ENCODE data around the gene LHFPL6.

Gene LHFPL6

DNA sequence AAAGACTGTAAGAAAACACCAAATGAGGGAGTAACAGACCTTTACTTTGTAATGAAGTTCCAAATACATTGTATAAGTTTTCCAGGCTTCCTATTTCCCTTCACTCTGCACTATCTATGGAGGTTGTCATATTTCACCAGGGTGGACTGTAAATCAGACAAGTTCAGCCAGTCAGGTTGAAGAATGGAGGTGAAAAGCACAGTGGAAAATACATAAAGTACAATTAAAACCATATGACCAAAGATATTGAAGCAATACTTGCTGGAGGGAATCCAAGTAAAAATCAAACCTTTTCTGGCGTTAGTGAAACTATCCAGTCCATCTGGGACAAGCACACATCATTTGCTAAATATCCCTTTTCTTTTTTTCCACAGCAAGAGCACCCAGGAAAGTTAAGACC lies 3.2 kb downstream of the LHFPL6 start:
- in situ Hi-C loops (cut with HindIII; ENCODE audit: low pct_ligation_motif_present, low pct_unique_long_range_greater_than_20kb, low sequenced_read_pairs): loop anchor here (25.0 kb wide), 1 partner anchor 188 kb away; no protein-coding TSS in a partner anchor

DNA sequence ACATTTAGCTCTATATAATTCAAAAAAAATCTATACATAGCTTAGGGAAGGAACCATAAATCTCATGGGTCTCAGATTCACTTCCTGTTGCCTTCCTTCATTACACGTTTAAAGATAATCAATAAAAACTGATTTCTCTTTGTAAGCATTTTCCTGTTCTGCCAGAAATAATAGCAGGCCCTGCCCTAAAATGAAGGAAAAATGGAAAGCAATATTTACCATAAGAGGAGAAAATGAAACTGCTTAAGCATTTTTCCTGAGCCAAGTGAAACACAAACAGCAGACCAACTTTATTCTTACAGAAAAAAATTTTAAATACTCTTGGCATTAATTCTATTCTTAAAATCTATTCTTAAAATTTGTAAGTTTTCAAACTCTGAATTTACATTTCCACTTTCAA lies 4.0 kb downstream of the LHFPL6 start:
- DNase-seq: no peak
- in situ Hi-C loops (cut with HindIII; ENCODE audit: low pct_ligation_motif_present, low pct_unique_long_range_greater_than_20kb, low sequenced_read_pairs): no loop called here

More for the DNA sequence above, 3.2 kb downstream of the LHFPL6 start:
- no peak for DNase-seq

DNA sequence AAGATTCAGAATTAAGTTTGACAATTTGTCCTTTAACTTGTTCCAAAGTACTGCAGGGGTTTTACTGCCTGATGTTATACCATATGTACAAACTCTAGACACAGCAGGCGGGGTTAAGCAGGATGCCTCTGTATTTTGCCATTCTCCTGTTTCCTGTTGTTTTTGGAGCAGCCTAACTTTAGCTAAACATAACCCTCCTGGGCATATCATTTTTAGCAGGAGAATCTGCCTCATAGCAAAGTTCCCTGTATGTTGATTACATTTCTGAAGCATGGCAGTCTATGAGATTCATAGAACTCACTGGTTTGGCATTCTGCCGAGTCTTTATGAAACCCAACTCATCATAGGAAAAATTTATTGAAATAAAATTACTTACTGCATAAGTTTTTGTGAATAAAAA lies 5.2 kb downstream of the LHFPL6 start:
- in situ Hi-C loops (cut with HindIII; ENCODE audit: low pct_ligation_motif_present, low pct_unique_long_range_greater_than_20kb, low sequenced_read_pairs): no loop called here
- DNase-seq: no peak

- in situ Hi-C loops (cut with HindIII; ENCODE audit: low pct_ligation_motif_present, low pct_unique_long_range_greater_than_20kb, low sequenced_read_pairs): no loop called here
- DNase-seq: no peak
Measured at GRCh38 chr13:39596685-39597084, 6.3 kb downstream of the LHFPL6 start.

- DNase-seq: no peak
- in situ Hi-C loops (cut with HindIII; ENCODE audit: low pct_ligation_motif_present, low pct_unique_long_range_greater_than_20kb, low sequenced_read_pairs): no loop called here
Measured at GRCh38 chr13:39596176-39596575, 6.8 kb downstream of the LHFPL6 start.

GRCh38 chr13:39590466-39591036 lies 12.4 kb downstream of the LHFPL6 start:
- in situ Hi-C loops (cut with HindIII; ENCODE audit: low pct_ligation_motif_present, low pct_unique_long_range_greater_than_20kb, low sequenced_read_pairs): no loop called here
- no peak for DNase-seq

- in situ Hi-C loops (cut with HindIII; ENCODE audit: low pct_ligation_motif_present, low pct_unique_long_range_greater_than_20kb, low sequenced_read_pairs): no loop called here
- DNase-seq: no peak
Measured at GRCh38 chr13:39588384-39588783, 14.6 kb downstream of the LHFPL6 start.

DNA sequence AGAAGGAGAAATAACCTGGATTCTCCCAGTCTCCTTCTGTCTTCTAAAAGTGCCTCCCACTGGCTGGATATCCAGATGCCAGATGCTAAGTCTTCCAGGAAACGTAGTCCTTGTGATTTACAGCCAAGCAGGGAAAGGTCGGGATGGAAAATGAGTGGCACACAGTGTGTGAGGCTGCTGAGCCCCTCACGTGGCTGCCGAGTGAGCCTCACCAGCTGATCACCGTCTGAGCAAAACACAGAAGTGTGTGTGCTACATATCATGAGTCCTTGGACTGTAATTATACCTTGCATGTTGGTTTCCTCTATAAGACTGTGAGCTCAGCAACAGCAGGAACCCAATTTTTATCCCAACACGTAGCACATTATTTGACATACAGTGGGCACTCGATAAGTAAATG lies 15.1 kb downstream of the LHFPL6 start:
- in situ Hi-C loops (cut with HindIII; ENCODE audit: low pct_ligation_motif_present, low pct_unique_long_range_greater_than_20kb, low sequenced_read_pairs): no loop called here
- DNase-seq: no peak

GRCh38 chr13:39586958-39587605 lies 15.9 kb downstream of the LHFPL6 start:
- in situ Hi-C loops (cut with HindIII; ENCODE audit: low pct_ligation_motif_present, low pct_unique_long_range_greater_than_20kb, low sequenced_read_pairs): no loop called here
- DNase-seq: no peak

DNA sequence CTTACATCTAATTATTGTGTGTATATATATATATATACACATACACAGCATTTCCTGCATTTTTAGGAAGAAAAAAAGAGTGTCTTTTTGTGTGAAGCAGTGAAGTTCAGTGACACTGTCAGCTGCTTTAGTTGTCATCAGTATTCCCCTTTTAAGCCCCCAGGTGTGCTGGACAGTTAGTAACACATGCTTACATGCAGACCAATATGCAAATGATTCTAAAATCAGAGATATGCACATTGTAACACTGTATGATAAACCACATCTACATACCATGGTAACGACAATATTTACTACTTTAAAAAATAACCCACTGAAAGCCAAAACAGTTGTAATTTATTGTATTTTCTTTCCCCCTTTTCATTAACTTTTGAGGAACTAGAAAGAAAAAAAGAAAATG lies 16.8 kb downstream of the LHFPL6 start:
- no peak for DNase-seq
- in situ Hi-C loops (cut with HindIII; ENCODE audit: low pct_ligation_motif_present, low pct_unique_long_range_greater_than_20kb, low sequenced_read_pairs): no loop called here

DNA sequence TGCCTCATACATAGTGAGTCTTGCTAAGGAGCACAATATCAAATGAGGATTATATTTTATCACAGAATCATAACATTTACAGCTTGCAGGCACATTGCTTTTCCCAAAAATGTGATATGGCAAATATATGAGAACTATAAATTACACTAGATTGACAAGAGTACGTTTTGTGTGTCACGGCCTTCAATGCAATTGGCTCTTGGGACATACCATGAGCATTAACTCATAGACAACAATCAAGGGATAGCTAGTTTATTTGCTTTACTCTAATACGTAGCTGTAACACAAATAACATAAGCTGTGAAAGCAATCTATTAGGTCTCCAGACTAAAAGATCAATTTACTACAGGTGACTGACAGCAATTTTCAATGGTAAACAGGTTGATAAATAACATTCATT lies 17.8 kb downstream of the LHFPL6 start:
- no peak for DNase-seq
- in situ Hi-C loops (cut with HindIII; ENCODE audit: low pct_ligation_motif_present, low pct_unique_long_range_greater_than_20kb, low sequenced_read_pairs): no loop called here

DNA sequence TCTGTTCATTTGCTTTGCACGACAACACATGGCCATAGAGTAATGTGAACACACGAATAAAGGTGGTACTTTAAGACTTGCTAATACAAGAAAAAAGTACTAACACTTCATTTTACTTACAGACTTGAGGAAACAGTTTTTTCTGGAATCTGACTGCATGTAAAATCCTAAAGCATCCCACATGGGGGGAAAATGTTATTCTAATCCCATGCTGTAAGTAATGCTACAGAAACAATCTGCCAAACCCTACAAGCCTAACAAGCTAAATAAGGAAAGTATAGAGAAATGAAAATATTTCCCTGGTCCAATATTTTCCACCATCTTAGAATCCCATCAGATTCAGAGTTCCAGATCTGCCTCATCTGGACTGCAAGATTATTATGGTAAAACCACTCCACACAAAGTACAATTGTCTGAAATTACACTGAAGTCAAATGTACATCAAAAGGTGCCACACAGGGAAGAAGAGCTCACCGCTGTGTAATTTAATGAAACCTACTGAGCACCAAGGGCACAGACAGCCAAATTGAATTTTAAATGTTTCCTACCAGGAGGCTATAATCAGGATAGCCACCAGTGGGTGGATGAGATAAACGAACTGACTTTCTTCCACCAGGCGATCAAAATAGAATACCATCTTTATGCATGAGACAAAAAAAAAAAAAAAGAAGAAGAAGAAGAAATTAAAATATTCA lies 22.0 kb downstream of the LHFPL6 start:
- in situ Hi-C loops (cut with HindIII; ENCODE audit: low pct_ligation_motif_present, low pct_unique_long_range_greater_than_20kb, low sequenced_read_pairs): no loop called here
- DNase-seq: no peak

DNA sequence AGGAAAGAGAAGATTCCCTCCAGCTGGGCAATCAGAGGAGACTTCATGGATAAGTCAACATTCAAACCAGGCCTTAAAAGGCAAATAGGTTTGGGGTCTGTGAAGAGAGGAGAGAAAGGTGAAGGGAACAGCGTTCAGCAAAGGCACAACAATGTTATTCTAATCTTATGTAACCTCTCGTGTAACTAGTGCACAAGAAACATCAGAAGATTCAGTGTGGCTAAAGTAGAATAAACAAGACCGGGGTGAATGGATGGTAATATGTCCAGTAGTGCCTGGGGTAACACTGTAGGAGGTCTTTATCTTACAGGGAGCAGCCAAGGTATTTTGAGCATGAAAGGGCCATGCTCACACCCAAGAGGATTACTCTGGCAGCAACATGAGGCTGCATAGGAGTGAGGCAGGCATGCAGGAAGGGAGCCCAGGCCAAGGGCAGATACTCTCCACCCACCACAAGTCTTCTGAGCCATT lies 24.1 kb downstream of the LHFPL6 start:
- in situ Hi-C loops (cut with HindIII; ENCODE audit: low pct_ligation_motif_present, low pct_unique_long_range_greater_than_20kb, low sequenced_read_pairs): no loop called here

DNA sequence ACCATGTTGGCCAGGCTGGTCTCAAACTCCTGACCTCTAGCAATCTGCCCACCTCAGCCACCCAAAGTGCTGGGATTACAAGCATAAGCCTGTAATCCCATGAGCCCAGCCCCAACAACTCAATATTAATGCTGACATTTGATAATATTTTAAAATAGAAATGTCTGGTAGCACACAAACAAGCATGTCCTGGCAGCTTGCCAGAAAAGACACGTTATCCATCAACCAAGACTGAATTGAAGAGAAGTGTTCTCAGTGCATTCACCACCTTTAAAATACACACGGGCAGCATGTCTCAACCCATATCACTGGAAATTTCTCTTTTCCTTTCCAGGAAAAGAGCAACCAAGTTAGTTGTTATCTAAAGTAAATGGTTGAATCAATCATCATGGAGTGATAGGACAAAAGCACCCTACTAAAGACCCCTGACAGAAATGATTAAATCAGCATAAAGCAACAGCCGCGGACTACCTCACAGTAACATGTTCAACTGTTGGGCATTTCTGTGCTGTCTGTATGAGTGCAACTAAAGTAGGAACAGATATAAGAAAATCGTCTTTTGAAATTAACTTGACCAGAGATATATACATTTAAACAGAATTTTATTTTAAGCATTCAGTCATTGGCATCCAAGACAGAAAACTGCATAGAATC lies 25.0 kb downstream of the LHFPL6 start:
- DNase-seq: no peak
- in situ Hi-C loops (cut with HindIII; ENCODE audit: low pct_ligation_motif_present, low pct_unique_long_range_greater_than_20kb, low sequenced_read_pairs): no loop called here

More for the DNA sequence above, 24.1 kb downstream of the LHFPL6 start:
- DNase-seq: no peak

- in situ Hi-C loops (cut with HindIII; ENCODE audit: low pct_ligation_motif_present, low pct_unique_long_range_greater_than_20kb, low sequenced_read_pairs): no loop called here
- DNase-seq: no peak
Measured at GRCh38 chr13:39577203-39577602, 25.8 kb downstream of the LHFPL6 start.

DNA sequence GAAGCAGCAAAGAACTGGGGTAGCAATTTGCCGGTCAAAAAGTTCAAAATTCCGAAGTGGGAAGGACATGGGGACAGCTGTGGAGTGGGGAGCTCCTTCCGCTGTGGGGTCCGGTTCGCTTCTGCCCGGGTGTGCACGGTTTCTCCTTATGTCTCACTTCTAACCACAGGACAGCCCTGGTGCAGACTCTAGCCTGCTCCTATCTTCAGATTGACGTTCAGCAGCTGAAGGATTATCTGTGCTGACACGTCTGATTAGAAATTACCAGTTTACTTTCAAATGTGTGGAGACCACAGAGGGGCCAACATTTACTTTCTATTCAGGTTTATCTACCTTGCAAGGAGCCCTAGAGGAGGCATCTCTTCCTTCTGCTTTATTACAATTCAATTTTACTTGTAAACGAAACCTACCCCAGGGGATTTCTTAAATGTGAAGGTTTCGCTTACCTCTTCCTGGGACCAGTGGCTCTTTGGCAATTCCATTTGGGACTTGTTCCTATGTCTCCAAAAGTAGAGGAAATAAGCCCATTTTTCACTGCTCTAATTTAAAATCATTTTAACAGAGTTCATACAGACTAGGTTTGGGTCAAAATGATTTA lies 27.3 kb downstream of the LHFPL6 start:
- no peak for DNase-seq
- in situ Hi-C loops (cut with HindIII; ENCODE audit: low pct_ligation_motif_present, low pct_unique_long_range_greater_than_20kb, low sequenced_read_pairs): no loop called here

DNA sequence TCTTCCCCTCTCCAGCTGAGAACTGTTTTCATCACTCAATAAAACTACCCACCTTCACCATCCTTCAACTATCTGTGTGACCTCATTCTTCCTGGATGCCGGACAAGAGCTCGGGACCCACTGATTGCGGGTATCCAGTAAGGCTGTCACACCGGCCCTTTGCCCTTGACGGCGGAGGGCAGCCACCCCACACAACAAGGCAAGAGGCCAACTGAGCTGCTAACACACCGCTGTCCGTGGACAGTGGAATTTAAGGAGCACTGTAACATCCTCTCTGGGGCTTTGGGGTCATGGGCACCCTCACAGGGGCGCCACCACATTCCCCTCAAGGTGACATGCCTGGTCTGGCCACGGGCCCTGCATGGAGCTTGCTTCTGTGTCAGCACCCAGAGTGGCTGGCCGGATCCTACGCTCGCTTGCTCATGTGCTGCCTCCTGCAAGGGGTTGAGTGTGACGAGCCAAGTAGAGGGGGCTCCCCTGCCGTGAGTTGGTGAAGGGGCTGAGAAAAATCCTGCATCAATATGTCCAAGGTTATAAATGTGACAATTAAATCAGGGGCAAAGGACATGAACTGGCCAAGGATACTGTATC lies 31.4 kb downstream of the LHFPL6 start:
- in situ Hi-C loops (cut with HindIII; ENCODE audit: low pct_ligation_motif_present, low pct_unique_long_range_greater_than_20kb, low sequenced_read_pairs): no loop called here

GRCh38 chr13:39567569-39567968 lies 35.4 kb downstream of the LHFPL6 start:
- in situ Hi-C loops (cut with HindIII; ENCODE audit: low pct_ligation_motif_present, low pct_unique_long_range_greater_than_20kb, low sequenced_read_pairs): no loop called here
- DNase-seq: no peak

More for the DNA sequence above, 31.4 kb downstream of the LHFPL6 start:
- DNase-seq: no peak
